Globus pallidus (tissue), 1 donor: ENCODE data around the gene PCGF2.

ENCODE experiments used
- DNase-seq: peaks from one replicate; pipeline ENCODE4 v3.0.0-alpha.2; 2015; ENCODE audit warnings: low spot score

Gene PCGF2

GRCh38 chr17:38703742-38704605 lies 44.2 kb downstream of the PCGF2 start:
- peak; percentile 28 for DNase-seq

- DNase-seq, result peak; percentile 12
Observed at GRCh38 chr17:38702916-38703741, 45.0 kb downstream of the PCGF2 start.

GRCh38 chr17:38702166-38702915 lies 45.8 kb downstream of the PCGF2 start:
- DNase-seq, result peak; percentile 75

DNA sequence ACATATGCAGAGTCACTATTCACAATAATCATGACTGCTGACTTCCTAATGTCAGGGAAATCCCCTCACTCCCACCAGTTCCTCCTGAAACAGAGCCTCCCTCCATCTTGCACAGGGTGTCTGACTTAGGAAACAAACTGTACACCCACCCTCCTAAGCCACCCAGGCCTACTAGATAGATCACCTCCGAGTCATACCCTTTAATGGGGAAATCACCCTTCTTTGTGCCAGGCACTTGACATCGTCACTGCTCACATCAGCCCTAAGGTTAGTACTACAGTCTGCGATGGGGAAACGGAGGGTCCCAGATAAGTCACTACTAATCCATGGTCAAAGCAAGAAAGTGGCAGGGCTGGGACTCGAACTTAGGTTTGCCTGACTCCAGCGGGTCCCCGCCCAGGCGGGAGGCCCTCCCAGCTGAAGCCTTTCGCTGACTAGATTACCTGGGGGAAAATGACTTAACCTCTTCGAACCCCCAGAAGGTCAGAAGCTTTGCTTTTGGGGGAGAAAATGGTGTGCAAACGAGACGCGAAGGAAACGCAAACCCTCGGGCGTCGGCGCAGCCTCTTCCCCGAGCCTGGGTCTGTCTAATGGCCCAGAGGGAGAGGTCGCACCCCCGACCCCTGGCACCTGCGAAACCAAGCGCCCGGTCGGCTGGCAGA lies 46.5 kb downstream of the PCGF2 start:
- DNase-seq, result peak; percentile 33

GRCh38 chr17:38698760-38699159 lies 49.4 kb downstream of the PCGF2 start:
- DNase-seq, result no peak

DNA sequence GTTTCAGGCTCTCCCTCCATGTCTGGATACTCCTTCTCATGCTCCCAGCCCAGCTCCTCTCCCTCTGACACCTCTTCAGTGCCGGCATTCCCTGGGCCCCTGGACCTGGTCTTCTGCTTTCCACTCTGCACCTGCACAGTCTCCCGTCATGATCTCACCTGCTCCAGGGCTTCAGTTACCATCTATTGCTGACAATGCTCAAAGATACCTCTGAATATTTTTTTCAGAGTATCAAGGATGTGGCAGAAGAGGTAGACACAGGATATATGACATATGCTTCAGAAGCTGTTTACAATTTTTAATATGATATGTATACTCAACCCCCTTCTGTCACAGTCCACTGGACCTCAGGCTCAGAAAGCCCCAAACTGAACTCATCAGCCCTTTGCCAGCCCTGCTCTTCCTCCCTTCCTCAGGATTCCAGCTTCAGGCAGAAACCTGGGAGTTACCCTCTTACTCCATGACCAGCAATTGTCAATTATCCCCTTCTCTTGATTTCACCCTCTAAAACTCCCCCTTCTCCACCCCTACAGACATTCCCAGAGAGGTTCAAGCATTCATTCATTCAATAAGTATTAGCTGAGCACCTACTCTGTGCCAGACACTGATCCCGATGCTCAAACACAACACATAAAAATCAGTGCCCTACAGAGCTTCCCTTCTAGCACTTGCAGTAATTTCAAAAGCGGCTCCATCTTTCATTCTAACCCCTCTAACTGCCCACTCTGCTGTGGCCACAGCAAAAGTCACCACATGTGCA lies 50.9 kb downstream of the PCGF2 start:
- DNase-seq, result no peak

GRCh38 chr17:38693700-38694329 lies 54.3 kb downstream of the PCGF2 start:
- peak; percentile 35 for DNase-seq

- DNase-seq, result no peak
Observed at GRCh38 chr17:38691154-38691553, 57.0 kb downstream of the PCGF2 start.

- DNase-seq, result no peak
Observed at GRCh38 chr17:38690386-38690785, 57.8 kb downstream of the PCGF2 start.

- DNase-seq, result no peak
Observed at GRCh38 chr17:38687286-38687685, 60.9 kb downstream of the PCGF2 start.

GRCh38 chr17:38685491-38685890 lies 62.6 kb downstream of the PCGF2 start:
- DNase-seq, result no peak
